ENCODE data around the gene RHOBTB3. TPM values are rescaled to one million over a fixed set of nuclear protein-coding genes. Genes with fewer than 3 reads are reported as not detected.

The RHOBTB3 gene
- total RNA-seq: 9.6 and 21.6 TPM in 2 replicates

DNA sequence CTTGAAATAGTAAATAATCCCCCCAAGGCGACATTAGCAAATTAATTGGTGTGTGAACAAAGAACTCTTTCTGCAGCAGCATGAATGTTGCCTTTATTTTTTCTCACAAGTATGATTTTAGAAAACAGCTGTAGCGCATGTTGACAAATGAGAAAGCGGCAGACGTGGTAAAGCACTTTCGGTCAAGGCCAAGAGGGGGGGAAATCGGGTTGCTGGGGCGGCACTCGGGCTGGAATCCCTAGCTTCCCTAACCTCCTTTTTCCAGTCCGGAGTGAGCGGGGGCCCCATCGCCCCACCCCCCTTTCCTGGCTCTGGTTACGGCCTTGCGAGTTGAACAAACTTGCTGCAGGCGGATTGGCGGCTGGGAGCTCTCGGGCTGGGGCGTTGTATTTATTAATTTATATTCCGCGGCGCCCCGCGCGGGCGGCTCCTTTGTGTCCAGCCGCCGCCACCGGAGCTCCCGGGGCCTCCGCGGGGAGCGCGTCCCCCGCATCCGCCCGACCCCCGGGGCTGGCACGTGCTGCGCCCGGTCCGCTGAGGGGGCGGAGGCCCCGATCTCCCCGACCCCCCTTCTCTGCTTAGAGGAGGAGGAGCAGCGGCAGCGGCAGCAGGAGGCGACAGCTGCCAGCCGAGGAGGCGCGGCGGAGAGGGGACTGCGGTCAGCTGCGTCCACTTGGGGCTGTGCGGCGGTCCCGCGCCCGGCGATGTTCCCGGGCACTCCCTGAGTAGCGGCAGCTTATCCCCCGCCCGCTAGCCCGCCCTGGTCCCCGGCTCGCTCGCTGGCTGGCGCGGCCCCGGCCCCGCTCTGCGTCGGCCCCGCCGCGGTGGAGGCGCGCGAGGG lies at the start of gene RHOBTB3:
Gene RHOBTB3, plus strand, starts transcription at position 607 of the 841 bp plus-strand sequence. CDS start 347 bp downstream, outside the sequence.
- no peak for TF ChIP-seq CTCF (IDR thresholded peaks at IDR 0.05; ENCODE audit: insufficient read depth, low read length, severe bottlenecking)
- Histone ChIP-seq H3K36me3 (ENCODE audit: control insufficient read depth, insufficient read depth, low read length) (no peaks in the 10 kb centered on the region), H3K4me3 (ENCODE audit: low read depth, low read length) (peak within 1 kb of the TSS; percentile 92), H3K27me3 (ENCODE audit: control insufficient read depth, insufficient read depth, low read length) (no peaks in the 10 kb centered on the region)
- peak; percentile 69 for DNase-seq (ENCODE audit: low read depth)
- no peak for FAIRE-seq

DNA sequence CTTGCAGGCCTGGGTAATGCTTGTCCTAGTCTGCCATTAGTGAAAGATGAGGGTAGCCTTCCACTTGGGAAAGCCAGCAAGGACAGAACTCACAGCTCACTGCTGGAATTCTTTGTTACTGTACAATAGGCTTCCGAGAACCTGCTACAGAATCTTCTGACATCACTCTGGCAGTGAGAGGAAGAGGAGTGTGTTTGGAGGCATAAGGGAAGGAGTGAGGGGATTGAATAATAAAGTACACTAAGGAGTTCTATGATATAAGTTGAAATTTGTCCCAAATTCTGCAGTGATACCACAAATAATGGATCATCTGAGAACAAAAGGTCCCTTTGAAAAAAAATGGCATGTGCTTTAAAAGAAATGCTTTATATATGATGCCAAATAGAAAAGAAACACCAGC lies 48.2 kb upstream of the RHOBTB3 start, which contains the start of gene SPATA9:
Gene SPATA9, minus strand, starts transcription at position 101 of the 400 bp plus-strand sequence. CDS start 137 bp downstream, outside the sequence.
- FAIRE-seq (no peak), DNase-seq (ENCODE audit: low read depth) (no peak)
- no peaks in the 10 kb centered on the region for H3K27me3 ChIP-seq (ENCODE audit: control insufficient read depth, insufficient read depth, low read length)
- no peak for TF ChIP-seq CTCF (IDR thresholded peaks at IDR 0.05; ENCODE audit: insufficient read depth, low read length, severe bottlenecking)
- H3K4me3 ChIP-seq (ENCODE audit: low read depth, low read length): no peak within 1 kb of the TSS
- H3K36me3 ChIP-seq (ENCODE audit: control insufficient read depth, insufficient read depth, low read length): no peaks in the 10 kb centered on the region

DNA sequence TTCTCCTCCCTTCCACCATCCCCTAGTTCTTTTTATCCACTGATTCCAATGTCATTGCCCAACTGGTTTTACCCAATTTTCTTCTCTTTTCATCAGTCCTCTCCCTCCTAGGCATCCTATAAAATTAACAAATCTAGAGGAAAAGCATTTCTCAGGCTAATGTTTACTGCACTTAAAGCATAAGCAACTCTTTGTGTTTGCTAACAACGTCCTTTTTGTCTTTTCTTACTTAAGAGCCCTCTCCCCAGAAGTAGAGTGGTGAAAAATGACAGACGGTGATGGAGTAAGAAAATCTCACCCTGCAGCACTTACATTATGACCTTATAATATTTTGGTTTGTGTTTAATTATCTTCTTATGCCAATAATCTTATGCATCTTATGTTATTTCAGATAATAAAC lies 46.8 kb upstream of the RHOBTB3 start:
- no peaks in the 10 kb centered on the region for H3K36me3 ChIP-seq (ENCODE audit: control insufficient read depth, insufficient read depth, low read length)
- H3K4me3 ChIP-seq (ENCODE audit: low read depth, low read length): no peak overlapping the region
- FAIRE-seq (no peak), DNase-seq (ENCODE audit: low read depth) (no peak)
- H3K27me3 ChIP-seq (ENCODE audit: control insufficient read depth, insufficient read depth, low read length): no peaks in the 10 kb centered on the region
- no peak for TF ChIP-seq CTCF (IDR thresholded peaks at IDR 0.05; ENCODE audit: insufficient read depth, low read length, severe bottlenecking)

DNA sequence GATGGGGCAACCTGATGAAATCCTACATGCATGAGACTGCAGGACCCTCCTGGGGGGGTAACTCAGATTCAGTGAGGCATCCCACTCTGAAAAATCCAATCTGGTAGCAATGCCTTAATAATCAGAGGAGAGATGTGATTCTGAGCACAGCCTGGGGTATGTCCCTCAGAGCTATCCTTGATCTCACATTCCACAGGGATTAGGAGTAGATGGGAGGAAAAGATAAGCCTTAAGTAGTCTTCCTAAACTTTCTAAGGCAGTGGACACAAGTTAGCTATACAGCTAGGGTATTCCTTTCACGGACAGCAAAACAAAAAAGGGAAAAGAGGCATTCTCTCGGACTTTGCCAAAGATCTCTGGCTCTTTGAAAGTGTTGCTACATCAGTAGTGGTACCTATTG lies 44.5 kb upstream of the RHOBTB3 start:
- FAIRE-seq: no peak

GRCh38 chr5:95689680-95690079 lies 41.5 kb upstream of the RHOBTB3 start:
- H3K4me3 ChIP-seq (ENCODE audit: low read depth, low read length): no peak overlapping the region
- FAIRE-seq (no peak), DNase-seq (ENCODE audit: low read depth) (no peak)
- H3K36me3 ChIP-seq (ENCODE audit: control insufficient read depth, insufficient read depth, low read length): no peaks in the 10 kb centered on the region
- no peak for TF ChIP-seq CTCF (IDR thresholded peaks at IDR 0.05; ENCODE audit: insufficient read depth, low read length, severe bottlenecking)
- H3K27me3 ChIP-seq (ENCODE audit: control insufficient read depth, insufficient read depth, low read length): no peaks in the 10 kb centered on the region

More for the DNA sequence above, 44.5 kb upstream of the RHOBTB3 start:
- TF ChIP-seq CTCF (IDR thresholded peaks at IDR 0.05; ENCODE audit: insufficient read depth, low read length, severe bottlenecking): no peak
- Histone ChIP-seq H3K4me3 (ENCODE audit: low read depth, low read length) (no peak overlapping the region), H3K36me3 (ENCODE audit: control insufficient read depth, insufficient read depth, low read length) (no peaks in the 10 kb centered on the region), H3K27me3 (ENCODE audit: control insufficient read depth, insufficient read depth, low read length) (no peaks in the 10 kb centered on the region)
- DNase-seq (ENCODE audit: low read depth): no peak
